Activated CD8-positive, alpha-beta T cell treated with anti-CD3 and anti-CD28 coated beads for 36 hours (primary cell): ENCODE results near the gene PRMT1. TPM values are rescaled to one million over a fixed set of nuclear protein-coding genes. Genes with fewer than 3 reads are reported as not detected.

ENCODE experiments used
- ATAC-seq: fragments of 200-7000 bp; cut with Tn5 transposase; one replicate; pipeline ENCODE4 v1.10.0; 2021; ENCODE audit warnings: mild to moderate bottlenecking, moderate library complexity
- CTCF ChIA-PET: fragments of 350-600 bp; sonication (Branson Sonifier 250); formaldehyde crosslinking; loops from one replicate; lab custom pipeline; 2021; ENCODE audit warnings: antibody characterized with exemption; lab: Charles Lee
- POLR2A ChIA-PET: fragments of 350-600 bp; sonication (Branson Sonifier 250); formaldehyde crosslinking; loops from one replicate; lab custom pipeline; 2021; ENCODE audit warnings: antibody characterized with exemption; lab: Charles Lee
- DNase-seq: peaks from one replicate; pipeline ENCODE4 v3.0.0-alpha.2; 2020
- H3K27ac Mint-ChIP-seq: one replicate; pipeline ENCODE4 v1.8.0; 2021; ENCODE audit warnings: mild to moderate bottlenecking, mixed read lengths
- H3K27me3 Mint-ChIP-seq: one replicate; pipeline ENCODE4 v1.8.0; 2021; ENCODE audit warnings: mixed read lengths
- H3K36me3 Mint-ChIP-seq: one replicate; pipeline ENCODE4 v1.8.0; 2021; ENCODE audit warnings: low read depth, mixed read lengths
- H3K4me1 Mint-ChIP-seq: one replicate; pipeline ENCODE4 v1.8.0; 2021; ENCODE audit warnings: low read depth, mixed read lengths
- H3K4me3 Mint-ChIP-seq: one replicate; pipeline ENCODE4 v1.8.0; 2021; ENCODE audit warnings: mild to moderate bottlenecking, moderate library complexity, mixed read lengths
- H3K9me3 Mint-ChIP-seq: one replicate; pipeline ENCODE4 v1.8.0; 2021; ENCODE audit warnings: mixed read lengths
- intact Hi-C: fragments of 100-400 bp; cut with micrococcal nuclease; formaldehyde crosslinking; loops from one replicate; pipeline ENCODE4 v1.10.0; 2022
- microRNA-seq: library from miRNA; unstranded; fragments of <30 nt; microRNA quantifications from one replicate; pipeline ENCODE4 v1.2.0, GENCODE V29; 2022; ENCODE audit warnings: borderline microRNAs expressed, borderline replicate concordance
- total RNA-seq, 2 experiments: library from RNA; stranded (reverse); gene quantifications; one replicate each; pipeline ENCODE4 v1.2.3, GENCODE V29; 2021
- TF ChIP-seq, protein P1 (sequence below): fragments of 200-600 bp; IDR thresholded peaks from one replicate; pipeline ENCODE4 v1.8.0; 2022; ENCODE audit warnings: antibody characterized with exemption, mild to moderate bottlenecking

PRMT1 gene
- total RNA-seq, 2 experiments from 2014 or later: 419 to 437 TPM

- H3K9me3 Mint-ChIP-seq: no peaks in the 10 kb centered on the region
- ATAC-seq: no peak
- H3K36me3 Mint-ChIP-seq: no peaks in the 10 kb centered on the region
- H3K27me3 Mint-ChIP-seq: peaks cover 1% of the 10 kb centered on the region
- POLR2A ChIA-PET: interaction anchor here (1.3 kb wide), 1 partner anchor 17 kb away, joined by 4 read pairs; no protein-coding TSS in a partner anchor
- no peak overlapping the region for H3K4me3 Mint-ChIP-seq
- TF ChIP-seq, protein P1, sequence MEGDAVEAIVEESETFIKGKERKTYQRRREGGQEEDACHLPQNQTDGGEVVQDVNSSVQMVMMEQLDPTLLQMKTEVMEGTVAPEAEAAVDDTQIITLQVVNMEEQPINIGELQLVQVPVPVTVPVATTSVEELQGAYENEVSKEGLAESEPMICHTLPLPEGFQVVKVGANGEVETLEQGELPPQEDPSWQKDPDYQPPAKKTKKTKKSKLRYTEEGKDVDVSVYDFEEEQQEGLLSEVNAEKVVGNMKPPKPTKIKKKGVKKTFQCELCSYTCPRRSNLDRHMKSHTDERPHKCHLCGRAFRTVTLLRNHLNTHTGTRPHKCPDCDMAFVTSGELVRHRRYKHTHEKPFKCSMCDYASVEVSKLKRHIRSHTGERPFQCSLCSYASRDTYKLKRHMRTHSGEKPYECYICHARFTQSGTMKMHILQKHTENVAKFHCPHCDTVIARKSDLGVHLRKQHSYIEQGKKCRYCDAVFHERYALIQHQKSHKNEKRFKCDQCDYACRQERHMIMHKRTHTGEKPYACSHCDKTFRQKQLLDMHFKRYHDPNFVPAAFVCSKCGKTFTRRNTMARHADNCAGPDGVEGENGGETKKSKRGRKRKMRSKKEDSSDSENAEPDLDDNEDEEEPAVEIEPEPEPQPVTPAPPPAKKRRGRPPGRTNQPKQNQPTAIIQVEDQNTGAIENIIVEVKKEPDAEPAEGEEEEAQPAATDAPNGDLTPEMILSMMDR: no peak
- no peak for DNase-seq
- intact Hi-C loops: no loop called here
- no peak overlapping the region for H3K27ac Mint-ChIP-seq
- H3K4me1 Mint-ChIP-seq: no peaks in the 10 kb centered on the region
- CTCF ChIA-PET: interaction anchor here (1.0 kb wide), 1 partner anchor 10 kb away, joined by 3 read pairs; no protein-coding TSS in a partner anchor
Observed at GRCh38 chr19:49727217-49728030, 50.4 kb downstream of the PRMT1 start.

DNA sequence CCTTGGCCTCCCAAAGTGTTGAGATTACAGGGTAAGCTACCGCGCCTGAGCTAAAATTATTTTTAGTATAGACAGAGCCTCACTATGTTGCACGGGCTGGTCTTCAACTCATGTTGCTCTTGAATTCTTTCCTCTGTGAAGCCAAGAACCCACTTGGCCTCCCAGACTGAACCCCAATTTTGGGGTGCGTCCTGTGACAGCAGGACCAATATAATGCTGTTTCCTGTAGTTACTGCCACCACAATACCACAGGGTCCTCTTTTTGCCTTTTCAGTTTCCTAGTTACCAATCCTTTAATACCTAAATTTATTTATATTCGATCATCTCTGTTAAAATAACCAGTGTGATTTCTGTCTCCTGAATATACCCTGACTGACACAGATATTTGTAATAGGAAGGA, 53.1 kb downstream of the PRMT1 start:
- H3K4me3 Mint-ChIP-seq: no peak overlapping the region
- TF ChIP-seq, protein P1: no peak
- ATAC-seq (no peak), DNase-seq (no peak)
- no peaks in the 10 kb centered on the region for H3K9me3 Mint-ChIP-seq
- H3K27ac Mint-ChIP-seq: no peak overlapping the region
- ChIA-PET POLR2A (no interaction called here), CTCF (interaction anchor here (1.4 kb wide), 1 partner anchor 12 kb away, joined by 11 read pairs; no protein-coding TSS in a partner anchor)
- peaks cover 1% of the 10 kb centered on the region for H3K27me3 Mint-ChIP-seq
- intact Hi-C loops: no loop called here
- no peaks in the 10 kb centered on the region for H3K36me3 Mint-ChIP-seq
- H3K4me1 Mint-ChIP-seq: no peaks in the 10 kb centered on the region

Small RNA genes lying within 50 kb of the gene (microRNA-seq; reads per million reads assigned to microRNA genes)
- gene MIR5088: 2.1 reads per million

Other genes with a start within 250 kb of the PRMT1 start
- gene SLC17A7, start 235.7 kb upstream of the PRMT1 start, total RNA-seq: under 1 TPM in 1 of 2 experiments, not detected in 1; 0.23 TPM
- 100 to 1,000 TPM; 124 to 126 TPM for gene PIH1D1, start 225.5 kb upstream of the PRMT1 start, total RNA-seq
- gene ALDH16A1, start 224.0 kb upstream of the PRMT1 start, total RNA-seq: 10 to 100 TPM; 24.6 to 24.8 TPM
- 10 to 100 TPM; 57.7 to 61.2 TPM for gene FLT3LG, start 203.1 kb upstream of the PRMT1 start, total RNA-seq
- 1,000 to 10,000 TPM; 4,285 to 4,329 TPM for gene RPL13A, start 189.7 kb upstream of the PRMT1 start, total RNA-seq
- 1,000 to 10,000 TPM; 3,251 to 3,427 TPM for gene RPS11, start 180.8 kb upstream of the PRMT1 start, total RNA-seq
- gene FCGRT, start 164.6 kb upstream of the PRMT1 start, total RNA-seq: 10 to 100 TPM; 13.1 to 13.6 TPM
- gene RCN3, start 149.3 kb upstream of the PRMT1 start, total RNA-seq: 1 to 10 TPM; 4.2 to 5.9 TPM
- gene NOSIP, start 96.7 kb upstream of the PRMT1 start, total RNA-seq: 10 to 100 TPM; 75.6 to 79.4 TPM
- 1 to 10 TPM; 1.5 TPM for gene PRRG2, start 96.0 kb upstream of the PRMT1 start, total RNA-seq
- gene PRR12, start 86.1 kb upstream of the PRMT1 start, total RNA-seq: 10 to 100 TPM; 16.0 to 17.8 TPM
- 1 to 10 TPM; 6.3 to 7.1 TPM for gene RRAS, start 37.1 kb upstream of the PRMT1 start, total RNA-seq
- gene SCAF1, start 35.1 kb upstream of the PRMT1 start, total RNA-seq: 10 to 100 TPM; 54.5 to 57.2 TPM
- gene IRF3, start 11.4 kb upstream of the PRMT1 start, total RNA-seq: 100 to 1,000 TPM in 1 of 2 experiments, 10 to 100 TPM in 1; 90.8 to 108 TPM
- gene BCL2L12, start 11.3 kb upstream of the PRMT1 start, total RNA-seq: 10 to 100 TPM; 63.4 to 64.6 TPM
- 1 to 10 TPM; 5.2 to 6.2 TPM for gene ADM5, start 12.3 kb downstream of the PRMT1 start, total RNA-seq
- gene CPT1C, start 13.8 kb downstream of the PRMT1 start, total RNA-seq: 1 to 10 TPM in 1 of 2 experiments, under 1 TPM in 1; 0.69 to 1.0 TPM
- under 1 TPM; 0.50 to 0.81 TPM for gene TSKS, start 86.0 kb downstream of the PRMT1 start, total RNA-seq
- 10 to 100 TPM; 83.4 to 84.5 TPM for gene AP2A1, start 89.7 kb downstream of the PRMT1 start, total RNA-seq
- gene FUZ, start 136.0 kb downstream of the PRMT1 start, total RNA-seq: 10 to 100 TPM; 23.5 to 24.1 TPM
- gene MED25, start 141.0 kb downstream of the PRMT1 start, total RNA-seq: 10 to 100 TPM; 35.7 to 38.7 TPM
- 10 to 100 TPM; 87.4 to 88.5 TPM for gene PTOV1, start 173.9 kb downstream of the PRMT1 start, total RNA-seq
- gene PNKP, start 190.3 kb downstream of the PRMT1 start, total RNA-seq: 10 to 100 TPM; 58.8 to 65.9 TPM
- 10 to 100 TPM; 17.5 to 19.5 TPM for gene AKT1S1, start 200.1 kb downstream of the PRMT1 start, total RNA-seq
- gene TBC1D17, start 200.4 kb downstream of the PRMT1 start, total RNA-seq: 10 to 100 TPM; 26.6 to 26.8 TPM
- 10 to 100 TPM; 16.1 to 16.2 TPM for gene IL4I1, start 219.6 kb downstream of the PRMT1 start, total RNA-seq